CD4-positive, alpha-beta T cell treated with Interleukin-12 subunit alpha and Interleukin-12 subunit beta, for 1 hour (primary cell): ENCODE results near the gene RAB11FIP3.
"Not testable (repeated sequence)": the region's sequence is repeated elsewhere in the genome, so short reads cannot be mapped to it uniquely, and the experiment has no call there.

Experiments
- DNase-seq: peaks from one replicate; pipeline ENCODE4 v3.0.0-alpha.2; 2020

RAB11FIP3 gene

GRCh38 chr16:496097-496886 is 70.8 kb downstream of the RAB11FIP3 start:
- DNase-seq, result no peak

- DNase-seq, result no peak
Measured at GRCh38 chr16:497258-497657, 71.8 kb downstream of the RAB11FIP3 start.

GRCh38 chr16:499924-500323 is 74.5 kb downstream of the RAB11FIP3 start:
- DNase-seq, result no peak

GRCh38 chr16:500709-501108 is 75.3 kb downstream of the RAB11FIP3 start:
- no peak for DNase-seq

- DNase-seq, result no peak
Measured at GRCh38 chr16:502179-502943, 76.9 kb downstream of the RAB11FIP3 start.

GRCh38 chr16:503150-504071 is 78.0 kb downstream of the RAB11FIP3 start:
- DNase-seq, result no peak

- DNase-seq, result no peak
Measured at GRCh38 chr16:505479-506245, 80.2 kb downstream of the RAB11FIP3 start.

- DNase-seq, result no peak
Measured at GRCh38 chr16:506246-506546, 80.7 kb downstream of the RAB11FIP3 start.

GRCh38 chr16:507527-507926 is 82.1 kb downstream of the RAB11FIP3 start:
- DNase-seq, result not testable (repeated sequence)

GRCh38 chr16:507996-508395 is 82.5 kb downstream of the RAB11FIP3 start:
- no peak for DNase-seq

GRCh38 chr16:508884-509736 is 83.7 kb downstream of the RAB11FIP3 start:
- no peak for DNase-seq

- no peak for DNase-seq
Measured at GRCh38 chr16:510066-510825, 84.8 kb downstream of the RAB11FIP3 start.

GRCh38 chr16:512802-513201 is 87.4 kb downstream of the RAB11FIP3 start:
- no peak for DNase-seq

GRCh38 chr16:513950-514349 is 88.5 kb downstream of the RAB11FIP3 start:
- no peak for DNase-seq

- DNase-seq, result no peak
Measured at GRCh38 chr16:515175-515938, 89.9 kb downstream of the RAB11FIP3 start.

GRCh38 chr16:515939-516226 is 90.4 kb downstream of the RAB11FIP3 start:
- DNase-seq, result no peak

- DNase-seq, result no peak
Measured at GRCh38 chr16:516301-516700, 90.9 kb downstream of the RAB11FIP3 start.

- DNase-seq, result no peak
Measured at GRCh38 chr16:518858-519257, 93.4 kb downstream of the RAB11FIP3 start.

GRCh38 chr16:519425-519824 is 94.0 kb downstream of the RAB11FIP3 start:
- no peak for DNase-seq
